HG02678 (cell line): Measurements from ENCODE around the gene SLC1A4.
"Not testable (repeated sequence)": the region's sequence is repeated elsewhere in the genome, so short reads cannot be mapped to it uniquely, and the experiment has no call there.

Source experiments
- ATAC-seq: cut with Tn5 transposase; IDR thresholded peaks from one replicate; pipeline ENCODE4 v1.9.1; 2021; ENCODE audit warnings: mild to moderate bottlenecking, moderate library complexity; ENCODE audit not compliant: unreplicated experiment

The SLC1A4 gene

DNA sequence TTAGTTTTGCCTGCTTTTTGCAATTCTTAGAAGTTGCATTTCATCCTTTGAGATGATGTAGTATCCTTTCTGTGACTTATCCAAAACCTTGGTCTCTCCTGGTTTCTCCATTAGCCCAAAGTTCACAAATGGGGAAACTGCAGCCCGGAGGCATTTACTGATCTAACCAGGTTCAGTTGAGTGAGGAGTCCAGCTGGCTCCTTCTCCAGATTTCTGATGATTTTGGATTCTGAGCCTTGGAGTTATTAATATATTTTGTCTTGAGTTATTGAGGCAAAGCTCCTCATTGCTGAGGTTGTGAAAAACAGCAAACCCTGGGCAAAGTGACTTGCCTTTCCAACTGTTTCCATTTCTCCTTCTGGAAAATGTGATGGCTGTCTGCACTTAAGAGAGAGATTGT, 1.7 kb downstream of the SLC1A4 start:
- ATAC-seq, result no peak

DNA sequence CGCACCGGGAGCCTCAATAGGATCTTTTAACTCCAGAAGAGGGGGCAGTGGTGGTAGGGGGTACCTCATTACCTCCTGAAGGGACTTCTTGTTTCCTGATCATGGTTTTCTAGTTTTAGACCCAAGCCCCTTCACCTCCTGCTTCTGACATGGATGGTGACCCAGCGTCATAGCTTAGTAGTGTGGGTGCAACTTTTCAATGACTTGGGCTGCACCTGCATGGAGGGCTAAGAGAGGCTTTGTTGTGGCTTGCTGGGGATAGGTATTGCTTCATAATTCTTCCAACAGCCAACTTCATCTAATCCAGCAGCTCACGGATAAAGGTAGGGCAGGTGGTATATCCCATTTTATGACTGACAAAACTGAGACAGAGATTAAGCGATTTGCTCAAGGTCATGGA, 3.0 kb downstream of the SLC1A4 start:
- no peak for ATAC-seq

DNA sequence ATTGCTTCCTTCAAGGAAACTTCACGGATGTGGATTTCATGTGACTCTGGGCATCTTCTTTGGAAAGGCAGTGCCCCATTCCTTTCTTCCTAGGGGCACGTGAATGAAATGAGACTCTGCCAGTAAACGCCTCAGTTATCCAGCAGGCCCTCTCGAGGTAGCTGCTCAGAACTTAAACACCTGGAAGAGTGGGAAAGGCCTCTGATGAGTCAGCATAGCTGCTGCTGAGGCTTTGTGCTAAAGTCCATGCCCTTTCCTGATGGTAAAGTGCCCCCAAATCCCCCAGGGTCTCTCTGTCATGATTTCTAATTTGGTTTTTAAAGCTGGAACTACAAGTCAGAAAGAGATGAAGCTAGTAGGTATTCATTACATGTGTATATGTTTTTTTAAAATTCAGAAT, 3.8 kb downstream of the SLC1A4 start:
- ATAC-seq, result no peak

DNA sequence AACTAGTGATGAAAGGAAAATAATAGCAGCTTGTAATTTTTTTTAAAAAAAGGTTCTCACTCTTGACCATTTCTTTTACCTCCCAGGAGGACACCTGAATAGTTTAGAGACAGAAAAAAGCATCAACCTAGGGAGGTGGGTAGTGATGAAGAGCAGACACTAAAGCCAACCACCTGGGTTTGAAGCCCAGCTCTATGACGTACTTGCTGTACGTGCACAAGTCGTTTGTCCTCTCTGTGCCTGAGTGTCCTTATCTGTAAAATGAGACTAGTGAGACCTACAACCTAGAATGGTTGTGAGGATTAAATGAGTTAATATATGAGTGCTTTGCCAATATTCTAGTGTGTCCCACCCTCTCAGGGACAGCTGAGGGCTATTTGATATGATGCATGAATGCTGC, 5.8 kb downstream of the SLC1A4 start:
- ATAC-seq, result no peak

DNA sequence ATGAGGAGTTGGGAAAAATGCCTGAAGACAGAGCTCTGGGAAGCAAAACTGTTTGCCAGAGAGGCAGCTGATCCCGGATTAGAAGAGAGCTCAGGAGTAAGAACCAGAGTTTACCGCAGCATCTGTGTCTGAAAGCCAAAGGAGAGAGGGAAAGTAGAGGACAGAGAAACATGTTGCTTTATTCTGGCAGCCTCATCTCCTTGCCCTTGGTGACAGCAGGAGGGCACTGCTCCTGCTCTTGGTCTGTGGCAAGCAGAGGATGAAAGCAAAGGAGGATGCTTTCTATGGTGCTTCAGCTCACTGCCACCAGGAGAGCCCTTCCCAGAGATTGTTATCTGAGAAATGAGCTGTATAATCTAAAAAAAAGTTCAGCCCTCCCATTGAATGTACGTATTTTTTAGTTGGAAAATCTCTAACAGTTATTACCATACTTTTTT, 7.7 kb downstream of the SLC1A4 start:
- no peak for ATAC-seq

DNA sequence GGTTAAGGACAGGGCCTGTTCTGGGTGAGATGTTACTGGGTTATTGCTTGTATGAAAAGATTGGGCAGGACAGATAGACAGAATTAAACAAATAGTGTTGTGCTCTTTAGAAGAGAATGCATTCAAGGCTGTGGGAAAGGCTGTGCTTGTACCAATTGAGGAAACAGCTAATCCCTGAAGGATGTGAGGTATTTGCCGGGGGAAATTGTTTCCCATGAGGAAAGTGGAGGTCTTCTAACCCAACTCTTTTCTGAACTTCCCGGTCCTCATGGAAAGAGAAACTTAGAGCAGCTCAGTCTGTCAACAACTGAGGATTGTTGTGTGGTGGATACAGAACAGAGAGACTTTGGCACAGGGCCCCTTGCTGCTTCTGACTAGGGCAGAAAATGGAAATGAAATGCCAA, 9.5 kb downstream of the SLC1A4 start:
- no peak for ATAC-seq

DNA sequence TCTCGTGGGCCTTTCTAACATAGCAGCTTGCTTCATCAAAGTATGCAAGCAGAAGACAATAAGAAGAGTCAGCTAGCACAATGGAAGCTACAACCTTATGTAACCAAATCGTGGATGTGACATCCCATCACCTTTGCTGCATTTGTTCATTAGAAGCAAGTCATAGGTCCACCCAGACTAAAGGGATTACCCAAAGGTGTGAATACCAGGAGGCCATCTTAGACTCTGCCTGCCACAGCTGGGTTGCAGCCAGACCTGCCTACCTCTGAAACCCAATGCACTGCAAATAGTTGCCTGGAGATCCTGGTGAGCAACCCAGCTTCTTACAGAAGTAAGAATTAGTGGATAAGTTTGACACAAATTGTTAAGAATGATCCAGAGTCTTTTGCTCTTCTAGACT, 10.6 kb downstream of the SLC1A4 start:
- ATAC-seq, result no peak

DNA sequence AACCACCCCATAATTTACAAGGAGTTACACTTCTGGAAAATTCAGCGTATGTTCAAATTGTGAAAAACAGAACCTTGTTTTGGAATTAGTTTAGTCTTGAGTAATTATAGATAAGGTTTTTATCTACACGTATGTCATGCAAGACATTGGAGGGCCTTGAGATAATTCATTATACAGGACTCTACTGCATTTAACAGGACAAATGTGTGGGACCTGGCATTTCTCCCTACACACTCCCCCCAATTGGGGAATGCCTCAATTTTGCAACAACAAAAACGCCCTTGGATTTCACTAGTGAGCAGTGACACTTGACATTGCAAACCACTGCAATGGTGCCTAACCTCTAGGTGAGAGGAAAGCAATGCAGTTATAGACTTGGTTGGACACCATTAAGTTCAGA, 11.4 kb downstream of the SLC1A4 start:
- no peak for ATAC-seq

DNA sequence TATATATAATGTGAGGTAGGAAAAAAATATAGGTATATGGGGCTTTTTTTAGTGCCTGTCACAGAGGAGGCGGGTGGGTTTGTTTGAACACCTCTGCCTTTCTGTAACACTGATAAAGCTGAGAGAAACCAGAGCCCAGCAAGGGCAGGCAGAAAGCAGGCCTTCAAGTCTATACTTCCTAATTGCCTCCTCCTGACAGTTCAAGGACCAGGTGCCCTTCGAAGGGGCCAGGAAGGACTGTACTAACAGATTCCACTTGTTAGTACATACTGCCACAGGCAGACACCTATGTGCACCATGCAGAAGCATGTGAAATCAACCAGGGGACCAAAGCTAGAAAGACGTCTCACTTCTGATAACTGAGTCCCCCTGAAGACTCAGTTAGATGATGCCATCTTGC, 13.8 kb downstream of the SLC1A4 start:
- no peak for ATAC-seq

DNA sequence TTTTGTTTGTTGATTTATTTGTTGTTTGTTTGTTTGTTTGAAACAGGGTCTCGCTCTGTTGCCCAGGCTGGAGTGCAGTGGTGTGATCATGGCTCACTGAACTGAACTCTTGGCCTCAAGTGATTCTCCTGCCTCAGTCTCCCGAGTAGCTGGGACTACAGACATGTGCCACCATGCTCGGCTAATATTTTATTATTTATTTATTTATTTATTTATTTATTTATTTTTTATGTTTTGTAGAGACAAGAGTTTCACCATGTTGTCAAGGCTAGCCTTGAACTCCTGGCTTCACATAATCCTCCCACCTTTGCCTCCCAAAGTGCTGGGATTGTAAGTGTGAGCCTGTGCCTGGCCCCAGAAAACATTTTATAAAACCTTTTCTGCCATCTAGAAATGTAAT, 15.0 kb downstream of the SLC1A4 start:
- ATAC-seq, result not testable (repeated sequence)

DNA sequence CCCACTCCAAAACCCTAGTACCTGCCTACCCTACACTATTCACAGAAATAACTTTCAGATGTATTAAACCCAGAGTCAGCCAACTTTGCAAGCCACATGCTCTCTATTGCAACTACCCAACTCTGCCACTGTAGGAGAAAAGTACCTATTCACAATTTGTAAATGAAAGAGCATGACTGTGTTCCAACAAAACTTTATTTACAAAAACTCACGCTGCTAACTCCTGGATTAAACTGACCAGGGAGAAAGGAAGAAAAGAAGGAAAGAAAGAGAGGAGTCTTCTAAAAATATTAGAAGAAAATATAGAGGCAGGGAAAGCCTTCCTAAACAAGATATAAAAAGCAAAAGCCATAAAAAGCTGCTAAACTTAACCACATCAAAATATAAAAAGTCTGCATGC, 24.6 kb downstream of the SLC1A4 start:
- no peak for ATAC-seq

DNA sequence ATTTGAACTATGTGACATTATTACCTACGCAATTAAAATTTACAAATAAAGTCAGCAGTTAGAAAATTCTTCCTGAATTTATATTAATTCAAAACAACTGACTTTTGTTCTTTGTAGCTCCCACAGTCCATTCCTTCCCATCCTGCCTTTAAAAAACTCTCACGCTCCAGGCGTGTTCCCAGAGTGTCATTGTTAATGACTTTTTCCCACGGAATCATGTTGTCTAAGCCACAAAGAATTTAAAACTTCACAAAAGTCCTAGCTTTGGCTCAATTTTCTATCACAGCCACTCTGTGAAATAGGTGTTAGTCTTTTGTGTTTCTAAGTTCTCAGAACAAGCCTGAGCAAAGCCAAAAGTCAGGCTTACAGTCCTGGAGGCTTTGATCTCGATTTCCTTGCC, 26.5 kb downstream of the SLC1A4 start:
- no peak for ATAC-seq

DNA sequence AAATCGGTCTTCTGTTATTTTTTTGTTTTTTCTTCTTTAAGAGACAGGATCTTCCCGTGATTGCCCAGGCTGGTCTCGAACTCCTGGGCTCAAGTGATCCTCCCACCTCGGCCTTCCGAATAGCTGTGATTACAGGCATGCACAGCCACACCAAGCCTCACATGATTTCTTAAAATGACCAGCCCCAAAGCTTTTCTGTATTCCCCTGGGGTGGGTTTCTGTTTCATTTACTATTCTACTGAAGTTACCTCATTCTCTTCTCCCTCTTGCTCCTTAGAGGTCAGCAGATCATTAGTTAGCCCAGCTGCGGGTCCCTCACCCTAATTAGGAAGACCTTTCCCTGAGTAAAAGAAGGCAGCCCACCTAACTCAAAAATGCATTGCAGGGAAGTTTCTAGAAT, 27.6 kb downstream of the SLC1A4 start:
- ATAC-seq, result peak; percentile 72

DNA sequence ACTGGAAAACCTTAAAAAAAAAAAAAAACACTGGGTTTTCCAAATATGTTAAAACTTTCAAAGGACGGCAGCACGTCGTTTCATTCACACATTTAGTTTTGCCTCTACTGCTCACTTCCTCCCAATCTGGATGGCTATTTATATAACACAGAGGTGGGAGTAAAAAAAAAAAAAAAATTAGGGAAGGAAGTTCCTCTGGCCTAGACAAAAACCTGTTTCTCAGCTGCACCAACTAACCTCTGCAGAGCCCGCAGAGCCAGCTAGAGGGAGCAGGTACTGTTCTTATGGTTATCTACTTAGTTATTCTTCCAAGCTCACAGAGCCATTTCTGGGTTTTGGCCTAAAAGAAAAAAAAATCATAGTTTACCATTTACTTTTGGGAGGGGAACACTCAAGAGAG, 28.1 kb downstream of the SLC1A4 start:
- no peak for ATAC-seq

DNA sequence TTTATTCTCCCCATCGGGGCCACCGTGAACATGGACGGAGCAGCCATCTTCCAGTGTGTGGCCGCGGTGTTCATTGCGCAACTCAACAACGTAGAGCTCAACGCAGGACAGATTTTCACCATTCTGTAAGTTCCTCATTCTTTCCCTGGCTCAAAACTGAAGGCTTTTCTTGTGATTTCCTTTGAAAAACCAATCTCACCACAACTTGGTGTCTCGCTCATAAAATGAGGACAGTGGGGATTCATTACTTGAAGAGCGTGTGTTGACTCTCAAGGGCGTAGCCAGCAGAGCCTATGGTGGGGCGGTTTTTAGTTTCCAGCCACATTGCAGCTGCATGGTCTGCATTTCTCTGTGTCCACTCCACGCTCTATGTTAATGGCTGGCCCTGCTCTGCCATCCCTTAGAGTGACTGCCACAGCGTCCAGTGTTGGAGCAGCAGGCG, 29.0 kb downstream of the SLC1A4 start:
- no peak for ATAC-seq

DNA sequence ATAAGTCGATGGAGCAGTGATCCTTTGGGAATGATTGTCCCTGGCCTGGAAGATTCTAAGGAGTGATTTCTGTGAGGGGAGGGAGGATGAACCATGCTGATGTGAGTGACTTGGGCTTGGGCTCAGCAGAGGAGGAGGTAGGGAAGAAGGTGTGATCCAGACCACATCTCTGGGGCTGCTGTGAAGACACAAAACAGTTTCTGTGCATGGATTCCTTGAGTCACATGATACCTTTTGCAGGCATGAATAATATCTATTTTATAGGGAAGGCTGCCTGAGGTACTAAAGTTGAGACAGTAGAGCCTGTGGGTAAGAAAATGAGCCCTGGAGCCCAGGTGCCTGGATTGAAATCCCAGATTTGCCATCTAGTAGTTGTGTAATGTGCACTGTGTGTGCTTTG, 29.8 kb downstream of the SLC1A4 start:
- ATAC-seq, result no peak

DNA sequence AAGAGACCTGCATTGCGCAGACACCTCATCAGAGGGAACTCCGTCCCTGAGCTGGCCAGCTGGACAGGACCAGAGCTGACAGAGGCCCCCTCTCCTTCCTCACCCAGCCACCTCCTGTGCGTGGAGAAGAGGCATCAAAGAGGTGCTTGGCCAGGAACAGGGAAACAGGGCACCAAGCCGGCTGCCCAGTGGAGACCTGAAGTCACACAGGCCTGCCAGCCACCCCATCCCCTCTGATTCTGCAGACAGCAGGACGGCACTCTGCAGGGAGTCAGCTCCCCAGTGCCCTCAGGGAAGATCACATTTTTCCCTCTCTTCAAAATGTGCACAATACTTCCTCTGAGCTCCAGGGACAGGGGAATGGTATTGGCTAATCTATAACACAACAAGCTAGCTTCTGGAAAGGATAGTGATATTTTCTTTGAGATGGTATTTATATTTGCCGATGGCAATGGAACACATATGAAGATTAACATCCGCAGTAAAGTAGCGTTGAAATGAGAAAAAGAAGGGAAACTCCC, 30.5 kb downstream of the SLC1A4 start:
- ATAC-seq, result no peak

DNA sequence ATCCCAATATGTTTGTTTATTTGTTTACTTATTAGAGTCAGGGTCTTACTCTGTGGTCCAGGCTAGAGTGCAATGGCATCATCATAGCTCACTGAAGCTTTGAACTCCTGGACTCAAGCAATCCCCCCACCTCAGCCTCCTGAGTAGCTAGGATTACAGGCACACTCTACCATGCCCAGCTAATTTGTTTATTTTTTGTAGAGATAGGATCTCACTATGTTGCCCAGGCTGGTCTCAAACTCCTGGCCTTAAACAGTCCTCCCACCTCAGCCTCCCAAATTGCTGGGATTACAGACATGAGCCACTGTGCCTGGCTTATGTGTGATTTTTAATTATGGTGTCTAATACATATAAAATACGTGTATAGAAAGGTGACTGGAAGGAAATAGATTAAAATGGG, 31.1 kb downstream of the SLC1A4 start:
- not testable (repeated sequence) for ATAC-seq

DNA sequence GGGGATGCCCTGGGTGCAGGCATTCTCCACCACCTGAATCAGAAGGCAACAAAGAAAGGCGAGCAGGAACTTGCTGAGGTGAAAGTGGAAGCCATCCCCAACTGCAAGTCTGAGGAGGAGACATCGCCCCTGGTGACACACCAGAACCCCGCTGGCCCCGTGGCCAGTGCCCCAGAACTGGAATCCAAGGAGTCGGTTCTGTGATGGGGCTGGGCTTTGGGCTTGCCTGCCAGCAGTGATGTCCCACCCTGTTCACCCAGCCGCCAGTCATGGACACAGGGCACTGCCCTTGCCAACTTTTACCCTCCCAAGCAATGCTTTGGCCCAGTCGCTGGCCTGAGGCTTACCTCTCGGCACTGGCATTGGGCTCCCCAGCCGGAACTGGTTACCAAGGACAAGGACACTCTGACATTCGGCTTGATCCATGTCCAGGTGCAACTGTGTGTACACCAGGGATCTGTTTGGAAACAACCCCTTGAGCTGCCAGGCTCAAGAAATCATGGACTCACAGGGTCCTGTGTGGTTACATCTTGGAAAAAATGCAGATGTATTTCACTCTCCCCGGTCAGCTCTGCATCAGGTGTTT, 31.8 kb downstream of the SLC1A4 start:
- no peak for ATAC-seq

DNA sequence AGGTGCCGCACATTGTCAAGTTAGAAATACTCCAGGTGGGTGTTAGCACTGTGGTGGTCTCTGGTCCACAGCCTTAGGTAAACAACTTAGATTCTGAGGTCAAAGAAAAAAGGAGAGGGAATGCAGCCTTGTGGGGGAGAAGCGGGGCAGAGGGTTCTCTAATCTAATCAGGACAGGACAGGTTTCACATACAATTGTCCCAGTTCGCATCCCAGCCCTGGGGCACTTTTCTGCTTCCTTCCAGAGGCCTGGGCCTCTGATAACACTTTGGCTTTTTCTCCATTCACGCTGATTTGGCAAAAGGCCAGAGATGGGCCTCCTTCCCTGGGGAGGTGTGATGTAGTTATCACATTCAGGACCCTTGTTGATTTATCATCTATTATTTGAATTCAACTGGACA, 32.5 kb downstream of the SLC1A4 start:
- ATAC-seq, result no peak

DNA sequence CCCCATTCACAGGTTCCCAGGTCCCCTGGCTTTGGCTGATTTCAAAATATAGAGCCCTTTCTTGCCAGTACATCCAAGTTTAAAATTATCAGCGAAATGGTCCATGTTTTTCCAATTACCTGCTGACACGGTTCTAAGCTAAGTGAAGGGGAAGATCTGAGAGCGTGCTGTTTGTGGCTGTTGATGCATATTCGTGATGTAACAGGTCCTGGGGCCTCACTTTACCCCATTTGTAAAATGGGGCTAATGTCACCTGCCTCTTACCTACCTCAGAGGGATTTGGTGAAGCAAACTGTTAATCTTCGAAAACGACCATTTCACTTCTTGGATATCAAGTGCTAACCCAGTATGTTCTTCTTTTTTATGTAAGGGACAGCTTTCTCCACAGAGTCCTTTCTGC, 33.0 kb downstream of the SLC1A4 start:
- ATAC-seq, result no peak

DNA sequence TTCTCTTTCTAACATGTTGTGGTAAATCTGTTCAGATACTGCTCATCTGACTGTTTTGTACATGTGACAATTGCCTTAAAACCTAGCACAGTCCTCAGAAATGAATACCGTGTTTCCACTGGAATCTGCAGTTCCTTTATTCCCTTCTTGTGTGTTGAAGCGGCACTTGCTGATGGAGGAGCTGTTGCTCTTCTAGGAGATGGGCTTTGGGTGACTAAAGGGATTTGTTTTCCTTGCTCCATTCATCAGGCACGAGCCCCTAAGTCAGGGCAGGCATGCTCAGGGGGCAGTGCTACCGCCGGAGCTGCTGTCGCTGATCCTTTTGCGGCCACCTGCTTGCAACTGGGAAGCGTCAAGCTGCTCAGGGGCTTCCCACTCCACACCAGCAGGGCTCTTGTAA, 34.5 kb downstream of the SLC1A4 start:
- no peak for ATAC-seq

DNA sequence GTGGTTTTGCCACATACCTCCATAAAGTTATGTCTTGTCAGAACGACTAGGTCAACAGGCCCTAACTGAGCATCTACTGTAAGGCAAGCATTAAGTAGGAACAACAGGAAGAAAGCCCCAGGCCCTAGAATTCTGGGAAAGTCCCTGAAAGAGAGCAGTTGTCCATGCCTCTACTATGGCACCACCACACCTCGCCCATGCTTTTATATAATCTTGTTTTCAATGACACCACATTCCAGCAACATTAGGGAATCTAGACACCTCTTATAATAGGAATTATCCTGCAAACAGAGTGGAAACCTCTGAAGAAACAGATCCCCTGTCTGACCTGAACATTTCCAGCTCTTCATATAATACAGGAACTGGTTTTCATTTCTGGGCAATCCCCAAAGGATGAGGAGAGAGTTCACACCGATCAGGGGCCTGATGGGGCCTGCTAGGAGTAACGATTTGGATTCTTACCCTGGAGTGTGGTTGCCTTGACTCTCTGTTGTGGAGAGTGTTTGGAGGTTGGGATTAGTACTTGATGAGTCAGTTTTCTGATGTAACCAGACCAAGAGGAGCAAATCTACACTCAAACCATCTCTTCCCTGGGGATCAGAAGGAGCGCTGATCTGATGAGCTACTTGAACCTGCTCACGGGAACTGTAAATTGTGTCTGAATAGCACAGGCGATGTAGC, 35.1 kb downstream of the SLC1A4 start:
- no peak for ATAC-seq
